Hindlimb muscle (tissue), 1 donor: ENCODE measurements around the gene LRRC17. TPM values are rescaled to one million over a fixed set of nuclear protein-coding genes. Genes with fewer than 3 reads are reported as not detected.
"Not testable (repeated sequence)": the region's sequence is repeated elsewhere in the genome, so short reads cannot be mapped to it uniquely, and the experiment has no call there.

Experiments used
- DNase-seq: peaks from one replicate; pipeline ENCODE4 v3.0.0-alpha.2; 2013
- polyA plus RNA-seq: library from polyadenylated mRNA; unstranded; fragments of 120-200 nt; gene quantifications from one replicate; pipeline ENCODE4 v1.2.1, GENCODE V29; 2013; ENCODE audit not compliant: insufficient read length

LRRC17 gene
- polyA plus RNA-seq, 1 donor: 26.4 TPM

GRCh38 chr7:102897856-102898531, 14.8 kb upstream of the LRRC17 start:
- no peak for DNase-seq

GRCh38 chr7:102898532-102898859, 14.3 kb upstream of the LRRC17 start:
- no peak for DNase-seq

- DNase-seq: not testable (repeated sequence)
Observed at GRCh38 chr7:102902052-102902451, 10.7 kb upstream of the LRRC17 start.

GRCh38 chr7:102903576-102903975, 9.2 kb upstream of the LRRC17 start:
- not testable (repeated sequence) for DNase-seq

GRCh38 chr7:102908676-102909075, 4.1 kb upstream of the LRRC17 start:
- no peak for DNase-seq

- DNase-seq: no peak
Observed at GRCh38 chr7:102913826-102914225, 1.0 kb downstream of the LRRC17 start.

- DNase-seq: peak; percentile 79
Observed at GRCh38 chr7:102914585-102914984, 1.8 kb downstream of the LRRC17 start.

- DNase-seq: no peak
Observed at GRCh38 chr7:102916426-102916825, 3.6 kb downstream of the LRRC17 start.

GRCh38 chr7:102916881-102917280, 4.1 kb downstream of the LRRC17 start:
- no peak for DNase-seq

- DNase-seq: no peak
Observed at GRCh38 chr7:102917436-102918353, 4.9 kb downstream of the LRRC17 start.

GRCh38 chr7:102918845-102919244, 6.0 kb downstream of the LRRC17 start:
- DNase-seq: no peak

GRCh38 chr7:102925976-102926782, 13.4 kb downstream of the LRRC17 start:
- no peak for DNase-seq

- no peak for DNase-seq
Observed at GRCh38 chr7:102926783-102927140, 14.0 kb downstream of the LRRC17 start.

GRCh38 chr7:102927312-102927933, 14.6 kb downstream of the LRRC17 start:
- no peak for DNase-seq

- no peak for DNase-seq
Observed at GRCh38 chr7:102931757-102932156, 19.0 kb downstream of the LRRC17 start.

GRCh38 chr7:102933763-102934162, 21.0 kb downstream of the LRRC17 start:
- DNase-seq: peak; percentile 69

GRCh38 chr7:102934239-102934638, 21.4 kb downstream of the LRRC17 start:
- no peak for DNase-seq

GRCh38 chr7:102934701-102935100, 21.9 kb downstream of the LRRC17 start:
- no peak for DNase-seq

GRCh38 chr7:102935450-102936115, 22.8 kb downstream of the LRRC17 start:
- DNase-seq: no peak

GRCh38 chr7:102938679-102939078, 25.9 kb downstream of the LRRC17 start:
- no peak for DNase-seq

- DNase-seq: no peak
Observed at GRCh38 chr7:102942181-102942866, 29.5 kb downstream of the LRRC17 start.
